Endothelial cell of umbilical vein (primary cell): ENCODE results near the gene KIZ. TPM values are rescaled to one million over a fixed set of nuclear protein-coding genes. Genes with fewer than 3 reads are reported as not detected.

Experiments
- BruUV-seq: library from RNA; stranded (reverse); fragments of 400-500 nt; replicated peaks from 2 replicates; lab custom pipeline; 2021; lab: Mats Ljungman, UMichigan
- CTCF ChIA-PET: fragments of 300-600, 350-600 bp; sonication (Branson Sonifier 250); formaldehyde crosslinking; loops from one replicate; lab custom pipeline; 2021; ENCODE audit warnings: antibody characterized with exemption, inconsistent platforms; lab: Charles Lee
- POLR2A ChIA-PET: fragments of 300-600, 350-600 bp; sonication (Branson Sonifier 250); formaldehyde crosslinking; loops from one replicate; lab custom pipeline; 2021; ENCODE audit warnings: antibody characterized with exemption, inconsistent platforms; lab: Charles Lee
- DNase-seq: peaks from one replicate; pipeline ENCODE4 v3.0.0-alpha.2; 2011; ENCODE audit warnings: low read depth, low spot score
- FAIRE-seq: peaks from 2 replicates; lab custom pipeline; 2011; peaks lifted over from hg19 to GRCh38; lab: Jason Lieb, UNC
- H2AFZ ChIP-seq: 2 replicates; pipeline ENCODE4 v1.6.0; 2012; ENCODE audit warnings: low read depth, low read length, control low read depth, inconsistent platforms
- H3K27ac ChIP-seq: 2 replicates; pipeline ENCODE4 v1.5.1; 2011; ENCODE audit warnings: low read depth, mild to moderate bottlenecking, control low read depth, low read length, moderate library complexity; ENCODE audit not compliant: insufficient read depth
- H3K27me3 ChIP-seq, 2 experiments: 2 replicates each; pipeline versions ENCODE4 v1.6.0 to v1.6.1; 2011; ENCODE audit warnings: low read length in 2 of 2, mixed read lengths in 1 of 2; ENCODE audit not compliant: control insufficient read depth in 2 of 2, insufficient read depth in 2 of 2
- H3K36me3 ChIP-seq, 2 experiments: 2 replicates in 1 of 2; 3 replicates in 1 of 2; pipeline ENCODE4 v1.5.1; 2011; ENCODE audit warnings: low read length in 2 of 2, mild to moderate bottlenecking in 1 of 2, moderate library complexity in 1 of 2; ENCODE audit not compliant: control insufficient read depth in 2 of 2, insufficient read depth in 2 of 2; ENCODE audit errors: extremely low read depth in 1 of 2
- H3K4me1 ChIP-seq: 3 replicates; pipeline ENCODE4 v1.5.1; 2011; ENCODE audit warnings: mild to moderate bottlenecking, low read length; ENCODE audit not compliant: control insufficient read depth, insufficient read depth; ENCODE audit errors: extremely low read depth
- H3K4me2 ChIP-seq: 2 replicates; pipeline ENCODE4 v1.6.1; 2011; ENCODE audit warnings: low read length, control low read depth, mixed read lengths; ENCODE audit not compliant: insufficient read depth
- H3K4me3 ChIP-seq, 3 experiments: fragments of 200-600 bp in 1 of 3; sonication (generic), shearing (Covaris generic) in 1 of 3; replicated peaks in 1 of 3; 2 replicates each; pipeline ENCODE4 v1.5.1; 2011 to 2016; ENCODE audit warnings: control low read depth in 3 of 3, low read length in 3 of 3, mild to moderate bottlenecking in 2 of 3, inconsistent platforms in 1 of 3, low read depth in 1 of 3, moderate library complexity in 1 of 3; ENCODE audit not compliant: insufficient read depth in 1 of 3
- H3K79me2 ChIP-seq: 2 replicates; pipeline ENCODE4 v1.6.0; 2012; ENCODE audit warnings: low read length, inconsistent platforms; ENCODE audit not compliant: control insufficient read depth, insufficient read depth
- H3K9ac ChIP-seq: replicated peaks from 2 replicates; pipeline ENCODE3; 2011; ENCODE audit warnings: low read length, control low read depth; ENCODE audit not compliant: insufficient read depth; ENCODE audit errors: extremely low read depth
- H3K9me1 ChIP-seq: replicated peaks from 3 replicates; pipeline ENCODE4 v1.6.0; 2011; ENCODE audit warnings: mild to moderate bottlenecking, low read length; ENCODE audit not compliant: control insufficient read depth, insufficient read depth; ENCODE audit errors: extremely low read depth
- H3K9me3 ChIP-seq: replicated peaks from 2 replicates; pipeline ENCODE4 v1.5.1; 2012; ENCODE audit warnings: low read length, inconsistent platforms; ENCODE audit not compliant: control insufficient read depth, insufficient read depth
- H4K20me1 ChIP-seq: replicated peaks from 2 replicates; pipeline ENCODE3; 2011; ENCODE audit warnings: mild to moderate bottlenecking, low read length; ENCODE audit not compliant: control insufficient read depth, insufficient read depth; ENCODE audit errors: extremely low read depth
- CTCF ChIP-seq, 2 donors: IDR thresholded peaks; 1 replicate in 1 of 2; 2 replicates in 1 of 2; pipeline ENCODE4 v1.5.1; 2011; ENCODE audit warnings: low read length in 2 of 2, mild to moderate bottlenecking in 2 of 2, moderate library complexity in 2 of 2, control low read depth in 1 of 2, inconsistent platforms in 1 of 2, low read depth in 1 of 2; ENCODE audit not compliant: insufficient read depth in 1 of 2; ENCODE audit errors: extremely low read depth in 1 of 2
- FOS ChIP-seq: IDR thresholded peaks from 2 replicates; pipeline ENCODE4 v1.6.1; 2011; ENCODE audit warnings: mild to moderate bottlenecking, low read length, moderate library complexity, borderline replicate concordance; ENCODE audit not compliant: insufficient read depth
- GATA2 ChIP-seq: IDR thresholded peaks from 2 replicates; pipeline ENCODE4 v1.7.0; 2011; ENCODE audit warnings: low read depth, mild to moderate bottlenecking, moderate library complexity, mixed read lengths, low read length; ENCODE audit not compliant: insufficient read length, insufficient read depth
- JUN ChIP-seq: IDR thresholded peaks from 2 replicates; pipeline ENCODE4 v1.6.1; 2011; ENCODE audit warnings: borderline replicate concordance, low read depth; ENCODE audit not compliant: insufficient read length, insufficient read depth
- MAX ChIP-seq: IDR thresholded peaks from 2 replicates; pipeline ENCODE4 v1.6.1; 2011; ENCODE audit not compliant: insufficient read depth, insufficient read length
- MYC ChIP-seq: IDR thresholded peaks from one replicate; pipeline ENCODE4 v1.6.1; 2011; ENCODE audit warnings: mild to moderate bottlenecking, low read depth, low read length
- POLR2A ChIP-seq: IDR thresholded peaks from 2 replicates; pipeline ENCODE4 v1.6.1; 2012; ENCODE audit warnings: low read depth, mild to moderate bottlenecking, control low read depth, low read length
- POLR2AphosphoS5 ChIP-seq: IDR thresholded peaks from 2 replicates; pipeline ENCODE4 v1.6.1; 2012; ENCODE audit warnings: low read depth, mild to moderate bottlenecking, control low read depth, low read length, moderate library complexity; ENCODE audit not compliant: insufficient read depth
- dilution Hi-C: fragments of 300-500 bp; cut with MboI; formaldehyde crosslinking; loops from one replicate; pipeline ENCODE4 v1.15.0; 2019; ENCODE audit warnings: low sequenced_read_pairs; ENCODE audit not compliant: extremely low pct_ligation_motif_present
- intact Hi-C: fragments of 100-400 bp; cut with micrococcal nuclease; formaldehyde crosslinking; loops from one replicate; pipeline ENCODE4 v1.10.0; 2022
- polyA plus RNA-seq, 4 experiments: library from polyadenylated mRNA; depleted of rRNA in 3 of 4; stranded (reverse) in 3 of 4; unstranded in 1 of 4; fragments of >200 nt; gene quantifications; 2 replicates each; pipeline versions ENCODE4 v1.2.1 to v1.2.3, GENCODE V29; 2011 to 2012; ENCODE audit warnings: missing spikeins in 1 of 4
- total RNA-seq: library from RNA; stranded (reverse); gene quantifications from 2 replicates; pipeline ENCODE4 v1.2.3, GENCODE V29; 2021

KIZ gene
- total and polyA plus RNA-seq, 2 donors (not counting 3 experiments of a cell fraction or from before 2014, with no cell fraction given): 3.9 to 7.3 TPM

- no peak overlapping the region for H3K9ac ChIP-seq
- dilution Hi-C loops (no loop called here), intact Hi-C loops (no loop called here)
- DNase-seq: no peak
- FAIRE-seq: no peak
- no peak overlapping the region for H3K4me3 ChIP-seq
- no TSS peak for BruUV-seq
- H3K4me1 ChIP-seq: no peaks in the 10 kb centered on the region
- H4K20me1 ChIP-seq: no peaks in the 10 kb centered on the region
- no peak overlapping the region for H2AFZ ChIP-seq
- H3K9me3 ChIP-seq: no peaks in the 10 kb centered on the region
- H3K79me2 ChIP-seq: no peaks in the 10 kb centered on the region
- no peak overlapping the region for H3K27ac ChIP-seq
- no peaks in the 10 kb centered on the region for H3K9me1 ChIP-seq
- ChIA-PET POLR2A (no interaction called here), CTCF (no interaction called here)
- TF ChIP-seq POLR2AphosphoS5 (no peak), FOS (no peak)
- no peaks in the 10 kb centered on the region for H3K36me3 ChIP-seq
- no peak overlapping the region for H3K4me2 ChIP-seq
- no peaks in the 10 kb centered on the region for H3K27me3 ChIP-seq
These were observed 30.4 kb downstream of the KIZ start for GRCh38 chr20:21156266-21156665.

- H3K79me2 ChIP-seq: no peaks in the 10 kb centered on the region
- no peak overlapping the region for H3K9ac ChIP-seq
- TF ChIP-seq POLR2AphosphoS5 (no peak), GATA2 (no peak), MAX (no peak), FOS (no peak), CTCF (IDR thresholded peaks at IDR 0.05; ENCODE audit: extremely low read depth in 1 of 2, insufficient read depth in 1 of 2, low read depth in 1 of 2, low read length in 2 of 2) (no peak), MYC (no peak), JUN (no peak), POLR2A (no peak)
- H3K27me3 ChIP-seq: no peaks in the 10 kb centered on the region
- DNase-seq (no peak), FAIRE-seq (no peak)
- no peaks in the 10 kb centered on the region for H3K9me1 ChIP-seq
- no peak overlapping the region for H3K27ac ChIP-seq
- H3K4me2 ChIP-seq: no peak overlapping the region
- ChIA-PET CTCF (no interaction called here), POLR2A (no interaction called here)
- no TSS peak for BruUV-seq
- no peaks in the 10 kb centered on the region for H3K36me3 ChIP-seq
- H3K4me3 ChIP-seq: no peak overlapping the region
- H4K20me1 ChIP-seq: no peaks in the 10 kb centered on the region
- H2AFZ ChIP-seq: no peak overlapping the region
- no peaks in the 10 kb centered on the region for H3K4me1 ChIP-seq
- dilution Hi-C loops (no loop called here), intact Hi-C loops (no loop called here)
- no peaks in the 10 kb centered on the region for H3K9me3 ChIP-seq
These were observed 31.1 kb downstream of the KIZ start for GRCh38 chr20:21157006-21157405.
